ENCODE measurements around the gene PCDHGA8. TPM values are rescaled to one million over a fixed set of nuclear protein-coding genes. Genes with fewer than 3 reads are reported as not detected.
"Not testable (repeated sequence)": the region's sequence is repeated elsewhere in the genome, so short reads cannot be mapped to it uniquely, and the experiment has no call there.

The PCDHGA8 gene
- total and polyA plus RNA-seq, 2 of the 13 experiments (the other 11 are each of a cell fraction or from before 2014, with no cell fraction given), result 0.05 to 0.29 TPM

DNA sequence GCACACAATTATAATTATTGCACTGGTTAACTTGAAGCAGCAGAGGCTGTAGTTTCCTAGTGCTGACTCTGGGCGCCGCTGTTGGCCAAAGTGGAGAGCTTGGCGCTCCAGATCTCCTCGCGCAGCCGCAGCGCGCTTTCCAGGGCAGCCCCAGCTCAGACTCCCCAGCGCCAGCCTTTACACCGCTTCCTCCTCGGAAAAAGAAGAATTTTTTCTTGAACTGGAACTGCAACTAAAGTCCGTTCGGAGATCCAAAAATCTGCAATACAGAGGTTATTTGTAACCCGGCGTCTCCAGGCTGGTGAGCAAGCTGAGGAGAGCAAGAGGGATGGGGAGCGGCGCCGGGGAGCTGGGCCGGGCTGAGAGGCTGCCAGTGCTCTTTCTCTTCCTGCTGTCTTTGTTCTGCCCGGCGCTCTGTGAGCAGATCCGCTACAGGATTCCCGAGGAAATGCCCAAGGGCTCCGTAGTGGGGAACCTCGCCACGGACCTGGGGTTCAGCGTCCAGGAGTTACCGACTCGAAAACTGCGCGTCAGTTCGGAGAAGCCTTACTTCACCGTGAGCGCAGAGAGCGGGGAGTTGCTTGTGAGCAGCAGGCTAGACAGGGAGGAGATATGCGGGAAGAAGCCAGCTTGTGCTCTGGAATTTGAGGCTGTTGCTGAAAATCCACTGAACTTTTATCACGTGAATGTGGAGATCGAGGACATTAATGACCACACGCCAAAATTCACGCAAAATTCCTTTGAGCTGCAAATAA lies 4.7 kb upstream of the PCDHGA8 start, which contains the start of gene PCDHGB4:
Gene PCDHGB4 (plus strand): TSS at position 142 of the 755 bp plus-strand sequence. CDS start 187 bp downstream, at position 329.
- H3K9ac ChIP-seq (ENCODE audit: insufficient read depth, low read depth, low read length); H3K79me2 ChIP-seq (ENCODE audit: insufficient read depth, low read length); H3K27me3 ChIP-seq (ENCODE audit: control insufficient read depth in 1 of 2, insufficient read depth in 2 of 2, low read length in 2 of 2); in situ Hi-C loops (cut with HindIII; ENCODE audit: extremely low pct_ligation_motif_present, low pct_unique_long_range_greater_than_20kb); intact Hi-C loops (cut with micrococcal nuclease; ENCODE audit: unreplicated experiment); H2AFZ ChIP-seq (ENCODE audit: low read length); H4K20me1 ChIP-seq (ENCODE audit: insufficient read depth, low read length); H3K36me3 ChIP-seq (replicated peaks in 1 of 2; ENCODE audit: control insufficient read depth in 1 of 2, insufficient read depth in 2 of 2, low read length in 2 of 2); H3K27ac ChIP-seq (ENCODE audit: extremely low read length, insufficient read depth, low read length); H3K4me1 ChIP-seq (ENCODE audit: insufficient read depth, low read length): not testable (repeated sequence)
- ChIA-PET POLR2A (interaction anchor here (1.2 kb wide), 1 partner anchor 67 kb away, joined by 3 read pairs; the partner anchor contains the start of gene TAF7), CTCF (ENCODE audit: low intra/inter-chr PET ratio, low total read pairs) (interaction anchor here (0.6 to 1.5 kb wide), 3 partner anchors 137 to 177 kb away, joined by 3 to 8 read pairs (median 3); no protein-coding TSS in a partner anchor)
- DNase-seq (ENCODE audit: low spot score) (peak; percentile 16), ATAC-seq (peak; percentile 96), FAIRE-seq (peak; percentile 44)
- Histone ChIP-seq H3K4me2 (ENCODE audit: low read depth, low read length) (peak within 1 kb of the TSS; percentile 51), H3K4me3 (replicated peaks in 1 of 3; ENCODE audit: insufficient read depth in 1 of 3, low read depth in 2 of 3, low read length in 3 of 3) (peak within 1 kb of the TSS in 2 of 3 experiments; percentile 39 to 50; a peak in 4 of 6 replicates), H3K9me3 (ENCODE audit: low read length) (peaks cover 18% of the 10 kb centered on the region)
- WGBS (ENCODE audit: low lambda C conversion rate), result 46% methylated on average over 18 of the region's 40 CpGs
- TSS peak; percentile 47 for BruUV-seq (replicated peaks)
- peak; percentile 31; the same call in 1 of the 2 replicates for TF ChIP-seq KDM2A (CRISPR knock-in tag; IDR thresholded peaks at IDR 0.05; ENCODE audit: borderline replicate concordance, low read depth)
- TF ChIP-seq, protein P1, sequence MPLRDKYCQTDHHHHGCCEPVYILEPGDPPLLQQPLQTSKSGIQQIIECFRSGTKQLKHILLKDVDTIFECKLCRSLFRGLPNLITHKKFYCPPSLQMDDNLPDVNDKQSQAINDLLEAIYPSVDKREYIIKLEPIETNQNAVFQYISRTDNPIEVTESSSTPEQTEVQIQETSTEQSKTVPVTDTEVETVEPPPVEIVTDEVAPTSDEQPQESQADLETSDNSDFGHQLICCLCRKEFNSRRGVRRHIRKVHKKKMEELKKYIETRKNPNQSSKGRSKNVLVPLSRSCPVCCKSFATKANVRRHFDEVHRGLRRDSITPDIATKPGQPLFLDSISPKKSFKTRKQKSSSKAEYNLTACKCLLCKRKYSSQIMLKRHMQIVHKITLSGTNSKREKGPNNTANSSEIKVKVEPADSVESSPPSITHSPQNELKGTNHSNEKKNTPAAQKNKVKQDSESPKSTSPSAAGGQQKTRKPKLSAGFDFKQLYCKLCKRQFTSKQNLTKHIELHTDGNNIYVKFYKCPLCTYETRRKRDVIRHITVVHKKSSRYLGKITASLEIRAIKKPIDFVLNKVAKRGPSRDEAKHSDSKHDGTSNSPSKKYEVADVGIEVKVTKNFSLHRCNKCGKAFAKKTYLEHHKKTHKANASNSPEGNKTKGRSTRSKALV (CRISPR knock-in tag; IDR thresholded peaks at IDR 0.05), result peak; percentile 46; the same call in 1 of the 2 replicates
- TF ChIP-seq PHF8 (CRISPR knock-in tag; IDR thresholded peaks at IDR 0.05), result 0 out of 2 replicates have a peak, but pooled peaks have one; percentile 19
- TF ChIP-seq, protein P2, sequence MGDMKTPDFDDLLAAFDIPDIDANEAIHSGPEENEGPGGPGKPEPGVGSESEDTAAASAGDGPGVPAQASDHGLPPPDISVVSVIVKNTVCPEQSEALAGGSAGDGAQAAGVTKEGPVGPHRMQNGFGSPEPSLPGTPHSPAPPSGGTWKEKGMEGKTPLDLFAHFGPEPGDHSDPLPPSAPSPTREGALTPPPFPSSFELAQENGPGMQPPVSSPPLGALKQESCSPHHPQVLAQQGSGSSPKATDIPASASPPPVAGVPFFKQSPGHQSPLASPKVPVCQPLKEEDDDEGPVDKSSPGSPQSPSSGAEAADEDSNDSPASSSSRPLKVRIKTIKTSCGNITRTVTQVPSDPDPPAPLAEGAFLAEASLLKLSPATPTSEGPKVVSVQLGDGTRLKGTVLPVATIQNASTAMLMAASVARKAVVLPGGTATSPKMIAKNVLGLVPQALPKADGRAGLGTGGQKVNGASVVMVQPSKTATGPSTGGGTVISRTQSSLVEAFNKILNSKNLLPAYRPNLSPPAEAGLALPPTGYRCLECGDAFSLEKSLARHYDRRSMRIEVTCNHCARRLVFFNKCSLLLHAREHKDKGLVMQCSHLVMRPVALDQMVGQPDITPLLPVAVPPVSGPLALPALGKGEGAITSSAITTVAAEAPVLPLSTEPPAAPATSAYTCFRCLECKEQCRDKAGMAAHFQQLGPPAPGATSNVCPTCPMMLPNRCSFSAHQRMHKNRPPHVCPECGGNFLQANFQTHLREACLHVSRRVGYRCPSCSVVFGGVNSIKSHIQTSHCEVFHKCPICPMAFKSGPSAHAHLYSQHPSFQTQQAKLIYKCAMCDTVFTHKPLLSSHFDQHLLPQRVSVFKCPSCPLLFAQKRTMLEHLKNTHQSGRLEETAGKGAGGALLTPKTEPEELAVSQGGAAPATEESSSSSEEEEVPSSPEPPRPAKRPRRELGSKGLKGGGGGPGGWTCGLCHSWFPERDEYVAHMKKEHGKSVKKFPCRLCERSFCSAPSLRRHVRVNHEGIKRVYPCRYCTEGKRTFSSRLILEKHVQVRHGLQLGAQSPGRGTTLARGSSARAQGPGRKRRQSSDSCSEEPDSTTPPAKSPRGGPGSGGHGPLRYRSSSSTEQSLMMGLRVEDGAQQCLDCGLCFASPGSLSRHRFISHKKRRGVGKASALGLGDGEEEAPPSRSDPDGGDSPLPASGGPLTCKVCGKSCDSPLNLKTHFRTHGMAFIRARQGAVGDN (CRISPR knock-in tag; IDR thresholded peaks at IDR 0.05), result peak; percentile 3; the same call in 1 of the 2 replicates
- peak; percentile 66 for TF ChIP-seq CTCF (CRISPR knock-in tag; IDR thresholded peaks at IDR 0.05)
- peak; percentile 59 for TF ChIP-seq RAD21 (CRISPR knock-in tag; IDR thresholded peaks at IDR 0.05)
- TF ChIP-seq STAG1 (CRISPR knock-in tag; IDR thresholded peaks at IDR 0.05), result peak; percentile 64

Data from HepG2 (cell line).